AG09319 (cell line): ENCODE measurements around the gene LRRC8D.
A peak's percentile ranks its signal among the peaks of the same experiment; 100 is the strongest.

Experiments
- DNase-seq: peaks from one replicate; pipeline ENCODE4 v3.0.0-alpha.2; 2010; ENCODE audit warnings: low read depth; ENCODE audit errors: extremely low read depth
- CTCF ChIP-seq: IDR thresholded peaks from 2 replicates; pipeline ENCODE4 v1.5.1; 2011; ENCODE audit warnings: low read depth, mild to moderate bottlenecking, inconsistent platforms, low read length, moderate library complexity

The LRRC8D gene

GRCh38 chr1:89942825-89943658 is 122.2 kb downstream of the LRRC8D start:
- TF ChIP-seq CTCF: no peak
- no peak for DNase-seq

- no peak for TF ChIP-seq CTCF
- DNase-seq: peak; percentile 28
Measured at GRCh38 chr1:89943846-89944781, 123.3 kb downstream of the LRRC8D start.

GRCh38 chr1:89945852-89946476 is 125.1 kb downstream of the LRRC8D start:
- no peak for DNase-seq
- TF ChIP-seq CTCF: no peak

GRCh38 chr1:89946532-89946931 is 125.7 kb downstream of the LRRC8D start:
- no peak for DNase-seq
- no peak for TF ChIP-seq CTCF

GRCh38 chr1:89948722-89949345 is 128.0 kb downstream of the LRRC8D start:
- no peak for DNase-seq

GRCh38 chr1:89949991-89950624 is 129.3 kb downstream of the LRRC8D start:
- DNase-seq: no peak
- no peak for TF ChIP-seq CTCF

More at GRCh38 chr1:89948722-89949345, 128.0 kb downstream of the LRRC8D start:
- no peak for TF ChIP-seq CTCF
